OCI-LY7 (cell line): ENCODE results near the gene RAE1.

Experiments used
- CTCF ChIP-seq: fragments of 200-600 bp; sonication (generic); conservative IDR thresholded peaks from 2 replicates; pipeline ENCODE4 v1.5.1; 2014; ENCODE audit warnings: mild to moderate bottlenecking, antibody characterized with exemption, low read length, moderate library complexity, mixed read lengths
- EZH2phosphoT487 ChIP-seq: fragments of 200-600 bp; sonication (generic); IDR thresholded peaks from 2 replicates; pipeline ENCODE4 v1.6.1; 2018; ENCODE audit warnings: low read depth, borderline replicate concordance, mild to moderate bottlenecking, mixed run types, antibody characterized with exemption, low read length, moderate library complexity, mixed read lengths

- TF ChIP-seq CTCF (no peak), EZH2phosphoT487 (no peak)
These were observed 45.3 kb downstream of the RAE1 start for GRCh38 chr20:57396212-57396983.
